Astrocyte of the cerebellum (primary cell): ENCODE data around the gene TARP.

Source experiments
- DNase-seq: peaks from one replicate; pipeline ENCODE4 v3.0.0-alpha.2; 2011; ENCODE audit warnings: low read depth
- H3K4me3 ChIP-seq: 2 replicates; pipeline ENCODE4 v1.5.1; 2011; ENCODE audit warnings: mild to moderate bottlenecking, low read depth, low read length, moderate library complexity
- CTCF ChIP-seq: IDR thresholded peaks from 2 replicates; pipeline ENCODE4 v1.5.1; 2012; ENCODE audit warnings: low read length, low read depth, moderate library complexity, mild to moderate bottlenecking; ENCODE audit errors: missing control alignments
- in situ Hi-C: cut with HindIII; loops from 2 replicates; pipeline ENCODE4 v1.10.0; 2017; ENCODE audit warnings: low sequenced_read_pairs

TARP gene

GRCh38 chr7:38282081-38282480, 8.6 kb upstream of the TARP start:
- no peak for TF ChIP-seq CTCF
- H3K4me3 ChIP-seq: no peak overlapping the region
- in situ Hi-C loops: no loop called here
- DNase-seq: no peak

DNA sequence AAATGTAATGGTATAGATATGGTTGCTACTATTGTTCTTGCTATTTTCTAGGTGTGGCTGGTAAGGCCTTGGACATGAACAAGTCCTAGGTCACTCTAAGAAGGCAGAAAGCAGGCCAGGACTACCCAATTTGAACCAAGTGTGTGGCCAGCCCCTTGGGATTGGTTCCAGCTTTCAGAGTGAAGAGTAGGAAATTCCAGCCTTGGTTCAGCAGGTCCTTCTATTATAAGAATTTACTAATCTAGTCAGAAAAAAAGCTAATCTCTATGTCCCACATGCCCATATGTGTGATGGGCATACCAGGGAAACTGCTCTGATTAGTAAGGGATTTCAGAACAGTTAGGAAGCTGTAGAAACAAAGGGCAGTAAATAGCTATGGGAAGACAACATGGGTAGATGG, 7.8 kb upstream of the TARP start:
- DNase-seq: no peak
- no peak for TF ChIP-seq CTCF
- in situ Hi-C loops: no loop called here
- H3K4me3 ChIP-seq: no peak overlapping the region

- TF ChIP-seq CTCF: no peak
- no peak overlapping the region for H3K4me3 ChIP-seq
- in situ Hi-C loops: no loop called here
- DNase-seq: no peak
Measured at GRCh38 chr7:38280707-38281106, 7.3 kb upstream of the TARP start.

DNA sequence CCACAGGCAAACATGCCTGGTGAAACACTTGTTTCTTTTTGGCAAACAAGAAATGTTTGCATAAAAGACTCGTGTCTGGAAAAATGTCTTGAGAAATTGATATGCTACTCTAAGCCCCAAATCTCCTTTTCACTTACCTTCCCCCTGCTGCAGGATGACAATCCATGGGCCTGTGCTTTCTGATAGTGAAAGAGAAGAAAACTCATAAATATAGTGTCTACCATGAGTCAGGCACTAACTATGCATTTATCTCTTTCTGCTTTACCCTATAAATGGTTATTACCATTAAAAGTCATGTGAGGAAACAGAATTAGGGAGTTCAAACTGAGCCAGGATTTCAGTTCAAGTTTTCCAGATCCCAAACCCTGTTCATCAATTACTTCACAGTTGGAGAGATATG, 6.6 kb upstream of the TARP start:
- in situ Hi-C loops: no loop called here
- no peak for DNase-seq
- H3K4me3 ChIP-seq: no peak overlapping the region
- no peak for TF ChIP-seq CTCF

GRCh38 chr7:38276096-38276877, 2.9 kb upstream of the TARP start:
- in situ Hi-C loops: no loop called here
- DNase-seq: no peak
- TF ChIP-seq CTCF: no peak
- no peak overlapping the region for H3K4me3 ChIP-seq

- TF ChIP-seq CTCF: no peak
- in situ Hi-C loops: no loop called here
- no peak for DNase-seq
- no peak overlapping the region for H3K4me3 ChIP-seq
Measured at GRCh38 chr7:38274927-38275620, 1.6 kb upstream of the TARP start.
